Stimulated activated CD8-positive, alpha-beta memory T cell treated with anti-CD3 and anti-CD28 coated beads, Interleukin-7, amount 100 ng/mL, for 24 hours (primary cell): ENCODE data around the gene LCE1E.

Experiments
- DNase-seq: peaks from one replicate; pipeline ENCODE4 v3.0.0-alpha.2; 2020; ENCODE audit warnings: low read depth

Gene LCE1E

DNA sequence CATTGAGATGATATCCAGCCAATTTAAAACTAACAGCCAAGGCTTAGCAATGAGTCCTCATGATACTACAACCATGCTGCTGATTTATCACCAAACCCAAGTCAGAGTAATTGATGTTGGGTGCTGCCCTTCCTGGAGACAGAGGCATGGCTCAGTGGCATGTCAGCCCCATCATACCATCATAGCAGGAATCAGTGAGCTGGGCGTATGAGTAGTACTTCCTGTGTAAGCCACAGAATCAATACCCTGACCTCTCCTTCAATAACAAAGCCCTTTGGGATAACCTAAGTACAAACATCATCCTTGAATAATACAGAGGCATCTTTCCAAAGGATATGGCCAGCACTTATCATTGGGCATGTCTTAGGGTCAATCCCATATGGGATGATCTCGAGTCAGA, 3.0 kb upstream of the LCE1E start:
- no peak for DNase-seq

DNA sequence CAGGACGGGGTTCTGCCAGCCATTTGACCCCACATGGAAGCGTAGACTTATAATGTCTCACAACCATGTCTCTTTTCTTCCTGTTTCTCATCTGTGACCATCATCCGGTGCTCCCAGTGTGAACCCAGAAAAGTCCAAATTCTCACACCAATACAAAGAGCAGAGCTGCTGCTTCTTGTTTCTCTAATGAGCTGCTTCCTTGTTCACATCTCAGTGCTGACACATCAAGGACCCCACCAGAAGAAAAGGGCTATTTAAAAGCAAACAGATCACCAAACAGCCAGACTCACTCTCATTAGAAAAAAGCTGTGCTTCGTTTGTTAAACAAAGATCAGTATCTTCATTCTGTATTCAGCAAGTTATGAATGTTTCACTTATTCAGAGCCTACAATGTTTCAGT, 9.6 kb downstream of the LCE1E start:
- DNase-seq: no peak

DNA sequence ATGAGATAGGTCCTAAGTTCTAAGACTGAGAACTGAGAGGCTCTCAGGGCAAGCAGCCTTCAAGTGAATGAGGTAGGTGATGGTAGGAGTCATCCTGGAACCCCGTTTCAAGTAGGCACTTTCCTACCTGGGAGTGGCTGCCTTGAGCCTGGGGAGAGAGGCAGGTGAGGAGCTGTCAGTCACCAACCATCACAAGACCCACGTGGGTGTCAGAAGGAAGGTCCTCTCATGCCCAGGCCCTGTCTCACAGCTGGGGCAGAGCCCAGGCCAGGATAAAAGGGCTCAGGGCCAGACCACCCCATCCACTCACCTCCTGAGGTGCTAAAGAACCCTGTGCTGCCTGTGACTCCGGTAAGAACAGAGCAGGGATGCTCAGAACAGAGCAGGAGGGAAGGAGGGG, 10.4 kb downstream of the LCE1E start, which contains the start of gene LCE1D:
TSS of gene LCE1D (plus strand) at position 301 of the 400 bp plus-strand sequence. CDS start 1,074 bp downstream, outside the sequence.
- no peak for DNase-seq

DNA sequence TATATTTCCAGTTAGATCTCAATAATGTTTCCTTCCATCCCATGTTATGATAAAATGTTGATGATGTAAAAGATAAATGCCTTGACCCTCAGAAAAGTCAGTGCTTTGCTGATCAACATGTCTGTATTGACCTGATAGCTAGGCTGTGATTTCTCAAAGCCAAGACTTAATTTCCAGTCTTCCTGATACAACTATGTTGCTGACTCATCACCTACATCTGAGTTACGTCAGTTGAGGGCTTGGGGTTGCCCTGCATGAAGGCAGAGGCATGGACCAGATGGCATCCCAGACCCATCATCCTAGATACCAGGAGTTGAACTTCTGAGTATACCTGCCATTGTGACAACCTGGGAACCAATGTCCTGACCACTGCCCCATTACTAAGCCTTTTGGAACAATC, 15.3 kb downstream of the LCE1E start:
- no peak for DNase-seq

DNA sequence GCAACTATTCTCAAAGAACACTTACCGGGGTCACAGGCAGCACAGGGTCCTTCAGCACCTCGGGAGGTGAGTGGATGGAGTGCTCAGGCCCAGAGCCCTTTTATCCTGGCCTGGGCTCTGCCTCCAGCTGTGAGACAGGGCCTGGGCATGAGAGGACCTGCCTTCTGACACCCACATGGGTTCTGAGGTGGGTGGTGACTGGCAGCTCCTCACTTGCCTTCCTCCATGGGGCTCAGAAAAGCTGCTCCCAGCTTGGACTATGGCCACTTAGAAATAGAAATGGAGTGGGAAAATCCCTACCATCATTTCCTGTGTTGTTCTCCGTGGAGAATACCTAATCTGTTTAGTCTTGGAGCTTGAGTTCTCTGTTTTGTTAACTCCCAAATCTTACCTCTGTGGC, 20.5 kb downstream of the LCE1E start, which contains the start of gene LCE1C:
TSS of gene LCE1C (minus strand) at position 76 of the 400 bp plus-strand sequence. CDS start 1,173 bp downstream, outside the sequence.
- DNase-seq: no peak

DNA sequence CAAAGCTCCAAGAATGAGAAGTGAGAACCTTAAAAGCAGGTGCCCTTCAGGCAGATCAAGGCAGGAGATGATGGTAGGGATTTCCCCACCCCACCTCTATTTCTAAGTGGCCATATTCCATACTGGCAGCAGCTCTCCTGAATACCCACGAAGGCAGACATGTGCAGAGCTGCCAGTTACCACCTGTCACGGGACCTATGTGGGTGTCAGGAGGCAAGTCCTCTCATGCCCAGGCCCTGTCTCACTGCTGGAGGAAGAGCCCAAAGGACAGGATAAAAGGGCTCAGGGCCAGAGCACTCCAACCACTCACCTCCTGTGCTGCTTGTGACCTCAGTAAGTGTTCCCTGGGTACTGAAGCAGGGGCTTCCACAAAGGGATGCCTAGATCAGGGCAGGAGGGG, 25.0 kb downstream of the LCE1E start:
- no peak for DNase-seq

DNA sequence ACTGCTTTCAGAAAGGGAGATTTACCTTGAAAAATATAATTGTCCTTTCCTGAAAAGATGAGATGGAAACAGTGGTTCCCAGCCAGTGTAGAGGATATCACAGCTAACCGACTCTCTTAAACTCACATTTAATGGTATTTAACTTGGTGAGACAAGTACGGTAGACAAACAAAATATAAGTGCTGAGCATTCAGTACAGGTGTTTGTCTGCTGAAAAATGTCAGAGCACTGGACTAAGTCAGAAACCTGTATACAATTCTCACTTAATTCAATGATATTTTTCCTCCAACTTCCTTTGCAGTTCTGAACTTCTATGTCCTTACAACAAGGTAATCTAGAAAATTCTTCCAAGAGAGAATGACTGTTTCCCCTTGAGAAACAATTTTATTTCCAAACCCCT, 25.6 kb downstream of the LCE1E start, which contains the start of gene LCE1B:
TSS of gene LCE1B (plus strand) at position 301 of the 400 bp plus-strand sequence. CDS start 476 bp downstream, outside the sequence.
- no peak for DNase-seq

DNA sequence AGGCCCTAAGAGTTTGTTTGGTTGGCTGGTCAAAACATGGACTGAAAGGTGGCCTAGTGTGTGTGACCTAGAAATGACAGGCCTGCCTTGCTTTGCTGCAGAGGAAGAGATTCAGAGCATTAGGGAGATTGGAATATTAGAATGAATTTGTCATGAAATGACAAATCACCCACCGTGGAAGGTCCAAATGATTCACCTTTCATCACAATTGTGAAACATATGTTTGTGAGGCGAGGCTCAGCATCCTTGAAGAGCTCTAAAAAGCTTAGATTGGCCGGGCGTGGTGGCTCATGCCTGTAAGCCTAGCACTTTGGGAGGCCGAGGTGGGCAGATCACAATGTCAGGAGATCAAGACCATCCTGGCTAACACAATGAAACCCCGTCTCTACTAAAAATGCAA, 31.3 kb downstream of the LCE1E start:
- DNase-seq: no peak

DNA sequence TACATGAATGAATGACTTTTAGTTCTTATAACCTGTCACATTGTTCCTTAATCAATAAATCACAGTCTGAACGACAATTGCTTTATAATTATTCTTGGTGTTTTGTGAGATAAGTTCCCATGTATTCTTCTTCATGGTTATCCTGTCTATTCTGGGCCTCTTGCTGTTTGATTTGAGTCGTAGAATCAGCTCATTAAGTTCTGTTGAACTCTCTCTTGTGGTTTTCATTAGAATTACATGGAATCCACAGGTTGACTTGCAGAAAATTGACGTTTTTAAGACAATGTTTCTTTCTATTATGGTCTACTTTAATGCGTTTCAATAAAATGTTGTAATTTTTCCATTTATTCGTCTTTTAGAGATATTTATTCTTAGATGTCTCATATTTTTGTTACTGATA, 37.2 kb downstream of the LCE1E start:
- DNase-seq: no peak

DNA sequence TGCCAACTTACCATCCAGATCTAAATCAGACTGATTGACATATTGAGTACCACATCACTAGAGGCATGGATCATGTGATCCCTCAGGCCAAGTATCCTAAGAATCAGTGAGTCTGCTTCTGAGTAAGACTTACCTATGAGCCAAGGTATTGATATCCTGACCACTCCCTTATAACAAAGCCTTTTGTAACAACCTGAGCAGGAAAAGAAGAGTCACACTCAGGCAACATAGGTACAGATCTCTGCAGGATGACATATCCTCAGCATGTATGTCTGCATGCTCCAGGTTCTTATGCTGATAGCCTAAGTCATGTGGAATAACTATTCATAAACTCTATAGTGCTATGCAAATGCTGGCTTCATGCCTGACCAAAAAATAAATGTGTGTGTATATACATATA, 38.9 kb downstream of the LCE1E start:
- DNase-seq: no peak

DNA sequence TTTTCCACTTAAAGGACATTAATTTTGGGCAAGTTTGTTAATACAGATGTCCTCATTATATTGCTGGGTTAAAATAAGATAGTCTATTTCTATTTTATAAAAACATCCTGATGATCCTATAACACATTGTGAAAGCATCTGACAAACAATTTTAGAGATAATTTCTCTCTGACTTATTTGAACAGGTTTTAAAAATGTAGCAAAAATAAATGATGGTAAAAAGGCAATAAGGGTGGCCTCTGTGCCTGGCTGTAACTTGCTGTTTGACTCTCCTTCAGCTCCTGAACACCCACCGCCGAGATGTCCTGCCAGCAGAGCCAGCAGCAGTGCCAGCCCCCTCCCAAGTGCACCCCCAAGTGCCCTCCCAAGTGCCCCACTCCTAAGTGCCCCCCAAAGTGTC, 41.1 kb downstream of the LCE1E start, which contains the start of gene LCE1A:
TSS of gene LCE1A (plus strand) at position 301 of the 400 bp plus-strand sequence. CDS start at position 301, 0 bp downstream.
- DNase-seq: no peak

DNA sequence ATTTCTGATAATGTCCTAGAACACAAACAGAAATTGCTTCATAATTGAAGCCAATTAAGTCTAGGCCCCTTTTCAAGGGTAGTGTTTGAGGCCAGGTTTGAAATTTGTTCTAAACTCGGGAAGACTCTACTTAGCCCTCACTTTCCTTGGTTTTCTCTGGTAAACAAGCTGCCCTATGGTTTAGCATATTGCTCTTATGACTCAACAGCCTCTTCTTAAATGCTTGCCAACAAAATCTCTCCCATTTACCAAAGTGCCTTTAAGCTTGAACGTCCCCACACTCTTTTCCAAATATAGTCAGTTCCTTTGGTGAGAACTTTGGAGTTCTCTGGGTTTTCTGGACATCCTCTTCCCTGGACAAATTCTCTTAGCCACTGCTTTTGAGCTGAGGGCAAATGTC, 50.8 kb downstream of the LCE1E start:
- no peak for DNase-seq
